Measurements from ENCODE around the gene PTPRN2.

PTPRN2 gene

GRCh38 chr7:158238616-158239289, 348.9 kb downstream of the PTPRN2 start:
- H3K4me1 ChIP-seq (ENCODE audit: insufficient read depth, low read length), result no peaks in the 10 kb centered on the region
- no peak overlapping the region for H3K9ac ChIP-seq (ENCODE audit: low read length)
- H3K9me3 ChIP-seq (ENCODE audit: low read length), result no peaks in the 10 kb centered on the region
- H3K4me3 ChIP-seq (ENCODE audit: low read depth in 1 of 2, low read length in 2 of 2), result no peak overlapping the region
- no peaks in the 10 kb centered on the region for H3K27me3 ChIP-seq (ENCODE audit: control insufficient read depth in 1 of 2, insufficient read depth in 2 of 2, low read length in 2 of 2)
- no peaks in the 10 kb centered on the region for H3K36me3 ChIP-seq (ENCODE audit: insufficient read depth, low read length)
- H3K27ac ChIP-seq (ENCODE audit: low read depth, low read length), result no peak overlapping the region

- Histone ChIP-seq H3K36me3 (ENCODE audit: insufficient read depth, low read length) (no peaks in the 10 kb centered on the region), H3K4me1 (ENCODE audit: insufficient read depth, low read length) (no peaks in the 10 kb centered on the region), H3K27me3 (ENCODE audit: control insufficient read depth in 1 of 2, insufficient read depth in 2 of 2, low read length in 2 of 2) (no peaks in the 10 kb centered on the region), H3K9me3 (ENCODE audit: low read length) (no peaks in the 10 kb centered on the region), H3K9ac (ENCODE audit: low read length) (no peak overlapping the region), H3K27ac (ENCODE audit: low read depth, low read length) (no peak overlapping the region), H3K4me3 (ENCODE audit: low read depth in 1 of 2, low read length in 2 of 2) (no peak overlapping the region)
These were observed 349.8 kb downstream of the PTPRN2 start for GRCh38 chr7:158237672-158238335.

GRCh38 chr7:158236400-158236799, 351.2 kb downstream of the PTPRN2 start:
- no peak overlapping the region for H3K9ac ChIP-seq (ENCODE audit: low read length)
- no peaks in the 10 kb centered on the region for H3K4me1 ChIP-seq (ENCODE audit: insufficient read depth, low read length)
- no peak overlapping the region for H3K4me3 ChIP-seq (ENCODE audit: low read depth in 1 of 2, low read length in 2 of 2)
- no peak overlapping the region for H3K27ac ChIP-seq (ENCODE audit: low read depth, low read length)
- H3K36me3 ChIP-seq (ENCODE audit: insufficient read depth, low read length), result no peaks in the 10 kb centered on the region
- H3K9me3 ChIP-seq (ENCODE audit: low read length), result no peaks in the 10 kb centered on the region
- H3K27me3 ChIP-seq (ENCODE audit: control insufficient read depth in 1 of 2, insufficient read depth in 2 of 2, low read length in 2 of 2), result no peaks in the 10 kb centered on the region

- H3K4me1 ChIP-seq (ENCODE audit: insufficient read depth, low read length), result no peaks in the 10 kb centered on the region
- H3K27me3 ChIP-seq (ENCODE audit: control insufficient read depth in 1 of 2, insufficient read depth in 2 of 2, low read length in 2 of 2), result no peaks in the 10 kb centered on the region
- H3K9me3 ChIP-seq (ENCODE audit: low read length), result no peaks in the 10 kb centered on the region
- H3K9ac ChIP-seq (ENCODE audit: low read length), result no peak overlapping the region
- H3K4me3 ChIP-seq (ENCODE audit: low read depth in 1 of 2, low read length in 2 of 2), result no peak overlapping the region
- H3K27ac ChIP-seq (ENCODE audit: low read depth, low read length), result no peak overlapping the region
- H3K36me3 ChIP-seq (ENCODE audit: insufficient read depth, low read length), result no peaks in the 10 kb centered on the region
These were observed 351.8 kb downstream of the PTPRN2 start for GRCh38 chr7:158235862-158236261.

- H3K9me3 ChIP-seq (ENCODE audit: low read length), result no peaks in the 10 kb centered on the region
- H3K36me3 ChIP-seq (ENCODE audit: insufficient read depth, low read length), result no peaks in the 10 kb centered on the region
- no peak overlapping the region for H3K27ac ChIP-seq (ENCODE audit: low read depth, low read length)
- no peaks in the 10 kb centered on the region for H3K4me1 ChIP-seq (ENCODE audit: insufficient read depth, low read length)
- H3K9ac ChIP-seq (ENCODE audit: low read length), result no peak overlapping the region
- no peak overlapping the region for H3K4me3 ChIP-seq (ENCODE audit: low read depth in 1 of 2, low read length in 2 of 2)
- H3K27me3 ChIP-seq (ENCODE audit: control insufficient read depth in 1 of 2, insufficient read depth in 2 of 2, low read length in 2 of 2), result no peaks in the 10 kb centered on the region
These were observed 357.7 kb downstream of the PTPRN2 start for GRCh38 chr7:158229945-158230344.

- Histone ChIP-seq H3K36me3 (ENCODE audit: insufficient read depth, low read length) (no peaks in the 10 kb centered on the region), H3K27ac (ENCODE audit: low read depth, low read length) (no peak overlapping the region), H3K27me3 (ENCODE audit: control insufficient read depth in 1 of 2, insufficient read depth in 2 of 2, low read length in 2 of 2) (no peaks in the 10 kb centered on the region), H3K4me3 (ENCODE audit: low read depth in 1 of 2, low read length in 2 of 2) (no peak overlapping the region), H3K9ac (ENCODE audit: low read length) (no peak overlapping the region), H3K9me3 (ENCODE audit: low read length) (no peaks in the 10 kb centered on the region), H3K4me1 (ENCODE audit: insufficient read depth, low read length) (no peaks in the 10 kb centered on the region)
These were observed 358.6 kb downstream of the PTPRN2 start for GRCh38 chr7:158228986-158229385.

- Histone ChIP-seq H3K4me1 (ENCODE audit: insufficient read depth, low read length) (no peaks in the 10 kb centered on the region), H3K9me3 (ENCODE audit: low read length) (no peaks in the 10 kb centered on the region), H3K27me3 (ENCODE audit: control insufficient read depth in 1 of 2, insufficient read depth in 2 of 2, low read length in 2 of 2) (no peaks in the 10 kb centered on the region), H3K9ac (ENCODE audit: low read length) (no peak overlapping the region), H3K36me3 (ENCODE audit: insufficient read depth, low read length) (no peaks in the 10 kb centered on the region), H3K4me3 (ENCODE audit: low read depth in 1 of 2, low read length in 2 of 2) (no peak overlapping the region), H3K27ac (ENCODE audit: low read depth, low read length) (no peak overlapping the region)
These were observed 359.5 kb downstream of the PTPRN2 start for GRCh38 chr7:158228131-158228530.

GRCh38 chr7:158227258-158227984, 360.2 kb downstream of the PTPRN2 start:
- no peaks in the 10 kb centered on the region for H3K9me3 ChIP-seq (ENCODE audit: low read length)
- H3K9ac ChIP-seq (ENCODE audit: low read length), result no peak overlapping the region
- no peaks in the 10 kb centered on the region for H3K27me3 ChIP-seq (ENCODE audit: control insufficient read depth in 1 of 2, insufficient read depth in 2 of 2, low read length in 2 of 2)
- no peaks in the 10 kb centered on the region for H3K36me3 ChIP-seq (ENCODE audit: insufficient read depth, low read length)
- no peak overlapping the region for H3K4me3 ChIP-seq (ENCODE audit: low read depth in 1 of 2, low read length in 2 of 2)
- H3K4me1 ChIP-seq (ENCODE audit: insufficient read depth, low read length), result no peaks in the 10 kb centered on the region
- H3K27ac ChIP-seq (ENCODE audit: low read depth, low read length), result no peak overlapping the region

- Histone ChIP-seq H3K27ac (ENCODE audit: low read depth, low read length) (no peak overlapping the region), H3K4me1 (ENCODE audit: insufficient read depth, low read length) (no peaks in the 10 kb centered on the region), H3K9ac (ENCODE audit: low read length) (no peak overlapping the region), H3K9me3 (ENCODE audit: low read length) (no peaks in the 10 kb centered on the region), H3K36me3 (ENCODE audit: insufficient read depth, low read length) (no peaks in the 10 kb centered on the region), H3K4me3 (ENCODE audit: low read depth in 1 of 2, low read length in 2 of 2) (no peak overlapping the region), H3K27me3 (ENCODE audit: control insufficient read depth in 1 of 2, insufficient read depth in 2 of 2, low read length in 2 of 2) (no peaks in the 10 kb centered on the region)
These were observed 371.4 kb downstream of the PTPRN2 start for GRCh38 chr7:158216198-158216597.

- Histone ChIP-seq H3K9me3 (ENCODE audit: low read length) (no peaks in the 10 kb centered on the region), H3K27ac (ENCODE audit: low read depth, low read length) (no peak overlapping the region), H3K9ac (ENCODE audit: low read length) (no peak overlapping the region), H3K4me1 (ENCODE audit: insufficient read depth, low read length) (no peaks in the 10 kb centered on the region), H3K27me3 (ENCODE audit: control insufficient read depth in 1 of 2, insufficient read depth in 2 of 2, low read length in 2 of 2) (peaks cover 0 to 3% of the 10 kb centered on the region in 2 donors), H3K36me3 (ENCODE audit: insufficient read depth, low read length) (no peaks in the 10 kb centered on the region), H3K4me3 (ENCODE audit: low read depth in 1 of 2, low read length in 2 of 2) (no peak overlapping the region)
These were observed 378.2 kb downstream of the PTPRN2 start for GRCh38 chr7:158209435-158209834.

GRCh38 chr7:158206341-158206740, 381.3 kb downstream of the PTPRN2 start:
- no peak overlapping the region for H3K27ac ChIP-seq (ENCODE audit: low read depth, low read length)
- peaks cover 3 to 4% of the 10 kb centered on the region in 2 donors for H3K27me3 ChIP-seq (ENCODE audit: control insufficient read depth in 1 of 2, insufficient read depth in 2 of 2, low read length in 2 of 2)
- no peak overlapping the region for H3K4me3 ChIP-seq (ENCODE audit: low read depth in 1 of 2, low read length in 2 of 2)
- H3K4me1 ChIP-seq (ENCODE audit: insufficient read depth, low read length), result no peaks in the 10 kb centered on the region
- no peak overlapping the region for H3K9ac ChIP-seq (ENCODE audit: low read length)
- no peaks in the 10 kb centered on the region for H3K9me3 ChIP-seq (ENCODE audit: low read length)
- no peaks in the 10 kb centered on the region for H3K36me3 ChIP-seq (ENCODE audit: insufficient read depth, low read length)

All from muscle layer of colon (tissue), 2 donors.